Measurements from ENCODE around the gene DIABLO. TPM values are rescaled to one million over a fixed set of nuclear protein-coding genes. Genes with fewer than 3 reads are reported as not detected.
A peak's percentile ranks its signal among the peaks of the same experiment; 100 is the strongest.
"Not testable (repeated sequence)": the region's sequence is repeated elsewhere in the genome, so short reads cannot be mapped to it uniquely, and the experiment has no call there.

The DIABLO gene
- 55.3 TPM for total RNA-seq

DNA sequence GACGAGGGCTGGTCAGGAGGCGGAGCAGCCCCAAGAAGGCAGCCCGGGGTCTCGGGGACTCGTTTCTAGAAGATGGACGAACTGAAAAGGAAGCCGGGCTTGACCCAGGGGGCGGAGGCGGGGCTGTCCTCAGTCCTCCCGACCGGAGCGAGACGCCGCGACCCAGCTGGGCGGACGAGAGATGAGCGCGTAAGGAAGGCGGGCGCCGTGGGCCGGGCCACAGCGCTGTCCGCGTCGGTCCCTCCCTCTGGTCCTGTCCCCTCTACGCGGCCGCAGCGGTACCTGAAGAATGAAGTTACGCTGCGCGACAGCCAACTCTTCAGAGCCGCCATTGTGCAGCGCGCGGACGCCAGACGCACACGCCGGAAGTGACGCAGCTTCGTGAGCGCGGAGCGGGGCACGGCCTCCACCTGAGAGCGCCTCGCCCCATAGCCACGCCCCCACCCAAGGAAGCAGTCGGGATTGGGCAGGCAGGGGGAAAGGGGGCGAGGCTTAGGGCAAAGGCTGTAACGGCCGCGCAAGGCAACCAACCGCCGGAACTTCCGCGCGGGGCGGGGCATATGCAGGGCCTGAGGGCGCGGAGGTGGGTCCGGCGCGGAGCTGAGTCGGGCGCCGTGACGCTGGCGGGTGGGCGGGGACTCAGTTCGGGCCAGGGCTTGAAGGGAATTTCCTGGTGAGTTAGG is at the start of gene DIABLO:
TSS of gene DIABLO (minus strand) at position 370 of the 683 bp plus-strand sequence. CDS start at position 332, 38 bp downstream.
- peak; percentile 100 for DNase-seq

DNA sequence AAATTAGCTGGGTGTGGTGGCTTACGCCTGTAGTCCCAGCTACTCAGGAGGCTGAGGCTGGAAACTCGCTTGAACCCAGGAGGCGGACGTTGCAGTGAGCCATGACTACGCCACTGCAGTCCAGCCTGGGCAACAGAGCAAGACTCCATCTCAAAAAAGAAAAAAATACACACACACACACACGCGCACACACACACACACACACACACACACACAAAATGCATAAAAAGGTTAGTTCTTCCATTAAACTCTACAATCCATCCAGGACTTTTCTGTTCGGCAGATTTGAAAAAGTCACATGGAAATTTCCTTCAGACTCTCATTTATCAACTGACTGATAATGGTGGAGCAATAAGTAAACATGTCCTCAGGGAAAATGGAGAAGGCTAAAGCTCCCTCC is 49.6 kb upstream of the DIABLO start:
- no peak for DNase-seq

DNA sequence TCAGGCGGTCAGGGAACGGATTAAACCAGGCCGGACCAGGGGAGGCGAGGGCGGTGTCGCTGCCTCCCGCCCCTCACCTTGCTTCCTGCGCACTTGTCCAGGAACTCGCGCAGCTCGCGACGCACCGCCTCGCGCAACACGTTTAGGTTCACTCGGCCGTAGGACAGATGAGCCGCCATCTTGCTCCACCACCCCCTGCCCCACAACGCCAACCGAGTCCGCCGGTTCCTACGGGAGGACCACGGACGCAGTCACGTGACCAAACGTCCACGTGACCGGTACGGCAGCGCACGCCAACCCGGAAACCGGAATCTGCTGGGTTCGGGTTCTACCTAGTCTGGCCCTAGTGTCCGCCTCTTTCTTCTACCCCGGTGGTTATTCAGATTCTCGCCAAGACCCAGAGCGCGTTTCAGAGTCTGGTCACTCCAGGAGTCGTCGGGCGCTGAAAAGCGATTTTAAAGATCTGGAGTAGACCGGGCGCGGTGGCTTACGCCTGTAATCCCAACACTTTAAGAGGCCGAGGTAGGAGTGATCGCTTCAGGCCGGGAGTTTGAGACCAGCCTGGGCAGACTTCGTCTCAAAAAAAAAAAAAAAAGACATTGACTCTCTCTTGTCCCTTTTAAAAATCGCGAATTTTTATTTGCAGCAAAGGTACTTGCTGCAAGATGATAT is 40.5 kb upstream of the DIABLO start, which contains the start of gene VPS33A:
TSS of gene VPS33A (minus strand) at position 265 of the 672 bp plus-strand sequence. CDS start at position 179, 86 bp downstream.
- peak; percentile 98 for DNase-seq

DNA sequence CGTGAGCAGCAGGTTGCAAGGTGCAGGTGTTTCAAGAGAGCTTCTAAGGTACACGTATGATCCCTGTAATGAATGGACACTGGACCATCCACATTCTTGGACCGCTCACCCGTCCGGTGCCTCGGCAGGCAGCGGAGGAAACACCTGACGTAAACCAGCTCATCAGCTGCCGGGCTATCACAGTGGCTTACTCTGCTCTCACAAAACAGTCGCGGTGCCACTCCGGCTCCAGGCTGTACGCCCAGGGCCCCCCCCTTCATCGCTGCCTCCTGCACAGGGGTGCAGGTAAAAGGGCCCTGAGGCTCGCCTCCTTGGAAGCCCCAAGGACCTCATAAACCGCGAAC is 40.0 kb upstream of the DIABLO start:
- DNase-seq, result no peak

DNA sequence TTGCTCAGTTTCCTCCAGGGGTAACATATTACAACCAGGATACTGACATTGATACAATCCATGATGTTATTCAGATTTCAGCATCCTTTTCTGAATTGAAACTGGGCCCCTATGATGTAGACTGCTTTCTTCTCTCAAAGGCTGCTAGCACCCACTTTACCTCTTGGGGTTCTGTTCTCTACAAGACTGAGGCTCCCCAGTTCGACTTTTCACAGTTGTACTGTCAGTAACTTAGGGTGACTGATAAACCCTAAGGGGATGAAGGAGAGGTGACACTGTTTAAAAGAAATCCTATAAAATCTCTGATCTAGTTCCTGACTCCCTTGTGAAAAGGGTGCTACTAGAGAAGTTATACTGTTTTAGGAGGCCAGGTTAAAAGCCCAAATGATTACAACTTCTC is 39.6 kb upstream of the DIABLO start:
- no peak for DNase-seq

DNA sequence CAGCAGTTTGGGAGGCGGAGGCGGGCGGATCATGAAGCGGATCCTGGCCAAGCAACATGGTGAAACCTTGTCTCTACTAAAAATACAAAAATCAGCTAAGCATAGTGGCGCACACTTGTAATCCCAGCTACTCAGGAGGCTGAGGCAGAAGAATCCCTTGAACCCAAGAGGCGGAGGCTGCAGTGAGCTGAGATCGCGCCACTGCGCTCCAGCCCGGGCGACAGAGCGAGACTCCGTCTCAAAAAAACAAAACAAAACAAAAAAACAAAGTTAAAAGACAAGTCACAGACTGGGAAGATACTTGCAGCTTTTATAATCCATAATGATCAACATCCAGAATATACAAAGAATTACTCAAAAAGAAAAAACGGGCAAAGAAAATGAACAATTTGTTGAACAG is 34.9 kb upstream of the DIABLO start:
- DNase-seq, result not testable (repeated sequence)

DNA sequence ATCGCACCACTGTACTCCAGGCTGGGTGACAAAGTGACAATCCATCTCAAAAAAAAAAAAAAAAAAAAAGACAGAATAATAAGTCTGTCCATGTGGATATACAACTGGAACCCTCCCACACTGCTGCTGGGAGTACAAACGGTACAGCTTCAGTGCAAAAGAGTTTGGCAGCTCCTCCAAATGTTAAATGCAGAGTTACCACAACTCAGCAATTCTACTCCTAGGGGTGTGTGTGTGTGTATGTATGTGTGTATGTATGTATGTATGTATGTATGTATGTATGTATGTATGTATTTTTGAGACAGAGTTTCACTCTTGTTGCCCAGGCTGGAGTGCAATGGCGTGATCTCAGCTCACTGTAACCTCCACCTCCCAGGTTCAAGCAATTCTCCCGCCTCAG is 33.1 kb upstream of the DIABLO start:
- not testable (repeated sequence) for DNase-seq

DNA sequence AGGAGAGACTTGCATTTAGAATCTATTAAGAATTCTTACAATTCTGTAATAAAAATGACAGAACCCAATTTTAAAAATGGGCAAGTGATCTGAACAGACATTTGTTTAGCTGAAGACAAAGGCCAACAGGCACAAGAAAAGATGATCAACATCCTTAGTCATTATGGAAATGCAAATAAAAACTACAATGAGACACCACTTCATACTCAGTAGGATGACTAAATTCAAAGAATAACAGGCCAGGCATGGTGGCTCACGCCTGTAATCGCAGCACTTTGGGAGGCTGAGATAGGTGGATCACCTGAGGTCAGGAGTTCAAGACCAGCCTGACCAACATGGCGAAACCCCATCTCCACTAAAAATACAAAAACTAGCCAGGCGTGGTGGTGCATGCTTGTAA is 32.6 kb upstream of the DIABLO start:
- not testable (repeated sequence) for DNase-seq

DNA sequence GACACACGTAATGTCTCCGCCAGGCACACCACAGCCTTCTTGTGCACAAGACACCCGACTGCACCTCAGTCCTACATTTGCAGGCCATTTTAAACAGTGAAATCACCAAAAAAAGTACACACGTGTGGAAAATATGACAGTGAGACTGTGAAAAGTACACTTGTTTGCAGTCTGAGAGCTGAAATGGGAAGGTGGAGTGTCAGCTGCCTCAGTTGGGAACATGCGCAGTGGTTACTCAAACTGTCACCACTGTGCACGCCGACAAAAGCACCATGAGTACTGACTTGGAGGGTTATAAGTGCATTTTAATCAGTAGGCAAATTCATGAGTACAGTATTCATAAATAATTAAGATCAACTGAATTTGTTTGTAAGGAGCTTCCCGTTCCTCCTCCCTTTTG is 24.7 kb upstream of the DIABLO start:
- DNase-seq, result no peak

DNA sequence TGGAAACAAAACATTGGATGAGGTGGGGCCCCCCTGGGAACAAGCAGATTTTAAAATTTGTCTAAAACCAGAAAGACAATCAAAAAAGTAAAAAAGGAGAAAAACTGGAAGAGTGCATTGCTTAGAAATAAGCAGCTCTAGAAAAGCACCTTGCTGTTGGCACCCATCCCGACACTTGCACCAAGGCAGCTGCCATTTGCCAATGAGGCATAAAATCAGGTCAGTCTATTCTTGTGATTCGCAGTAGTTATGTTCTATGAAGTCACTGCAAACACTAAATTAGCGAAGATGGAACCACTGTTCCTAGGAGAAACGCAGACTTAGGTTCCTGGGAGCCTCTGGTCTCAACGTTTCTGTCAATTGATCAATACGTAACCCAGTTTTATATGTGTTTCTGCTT is 24.2 kb upstream of the DIABLO start:
- no peak for DNase-seq

DNA sequence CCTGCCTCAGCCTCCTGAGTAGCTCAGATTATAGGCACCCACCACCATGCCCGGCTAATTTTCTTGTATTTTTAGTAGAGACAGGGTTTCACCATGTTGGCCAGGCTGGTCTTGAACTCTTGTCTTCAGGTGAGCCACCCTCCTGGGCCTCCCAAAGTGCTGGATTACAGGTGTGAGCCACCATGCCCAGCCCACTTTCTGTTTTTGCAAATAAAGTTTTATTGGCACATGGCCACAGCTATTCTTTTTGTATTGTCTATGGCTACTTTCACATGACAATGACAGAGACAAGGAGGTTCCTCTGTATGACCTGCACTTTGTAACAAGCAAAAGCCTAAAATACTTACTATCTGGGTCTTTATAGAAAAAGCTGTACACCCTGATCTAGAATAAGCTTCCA is 19.7 kb upstream of the DIABLO start:
- DNase-seq, result no peak

DNA sequence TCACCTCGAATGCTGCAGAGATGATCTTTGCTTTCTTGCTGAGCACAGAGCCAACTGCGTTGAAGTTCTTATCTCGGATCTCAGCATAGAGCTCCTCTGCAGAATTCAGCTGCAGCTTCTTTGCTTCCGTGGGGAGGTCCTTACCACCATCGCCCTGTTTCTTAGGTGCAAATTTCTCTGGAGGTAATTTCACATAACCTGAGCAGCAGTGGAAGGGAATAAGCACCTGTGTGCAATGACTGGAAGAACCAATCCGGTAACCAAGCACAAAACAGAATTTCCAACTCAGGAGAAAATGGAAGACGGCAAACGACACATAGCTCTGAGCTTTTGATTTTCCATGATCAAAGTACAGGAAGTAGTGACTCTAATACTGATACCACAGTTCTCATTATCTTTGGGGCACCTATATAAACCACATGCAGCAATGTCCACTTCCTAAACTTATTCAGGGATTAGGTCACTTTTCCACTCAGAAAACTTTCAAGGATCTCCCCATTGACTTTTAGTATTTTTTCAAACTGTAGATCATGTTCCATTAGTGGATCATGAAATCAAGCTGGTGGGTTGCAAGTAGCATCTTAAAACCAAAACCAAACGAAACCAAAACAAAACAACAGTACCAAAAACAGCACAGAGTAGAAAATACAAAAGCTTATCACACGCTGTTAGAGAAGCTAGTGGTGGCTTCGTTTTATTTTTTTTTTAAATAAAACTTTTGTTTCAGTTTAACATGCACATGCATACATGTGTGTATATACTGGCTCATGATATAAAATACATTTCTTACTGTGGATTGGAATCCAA is 18.9 kb upstream of the DIABLO start:
- DNase-seq, result no peak

DNA sequence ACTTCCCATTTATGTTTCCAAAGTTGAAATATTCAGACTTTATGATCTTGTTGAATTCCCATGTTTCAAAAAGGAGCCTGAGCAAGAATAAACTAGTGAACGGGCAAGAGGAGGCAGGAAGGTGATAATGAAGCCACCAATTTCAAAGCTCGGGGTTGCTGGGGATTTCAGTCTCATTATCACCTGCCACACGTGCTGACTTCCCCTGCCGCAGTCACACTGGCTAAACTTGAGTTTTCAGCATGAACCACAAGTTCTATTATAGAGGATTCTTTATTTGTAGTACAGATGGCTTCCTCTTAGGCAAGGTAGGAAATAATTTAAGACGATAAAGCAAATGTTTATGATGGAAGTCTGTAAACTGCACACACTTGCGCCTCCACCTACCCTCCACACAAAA is 18.1 kb upstream of the DIABLO start:
- DNase-seq, result no peak

DNA sequence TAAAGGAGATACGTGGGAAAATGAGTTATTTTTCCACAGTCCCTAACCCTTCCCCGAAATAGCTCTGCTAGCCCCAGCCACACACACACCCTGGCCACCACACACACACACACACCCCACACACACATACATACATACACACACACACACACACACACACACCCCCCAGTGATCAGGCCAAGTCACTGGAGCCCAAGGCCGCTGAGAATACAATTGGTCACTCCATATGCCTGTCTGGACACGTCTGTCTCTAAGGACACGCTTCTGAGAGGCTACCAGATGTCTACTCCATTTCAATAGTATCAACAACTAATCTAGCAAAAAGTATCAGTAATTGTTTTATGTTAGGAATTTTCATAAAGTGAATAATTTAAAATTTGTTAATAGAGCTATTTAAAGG is 13.0 kb upstream of the DIABLO start:
- DNase-seq, result no peak

DNA sequence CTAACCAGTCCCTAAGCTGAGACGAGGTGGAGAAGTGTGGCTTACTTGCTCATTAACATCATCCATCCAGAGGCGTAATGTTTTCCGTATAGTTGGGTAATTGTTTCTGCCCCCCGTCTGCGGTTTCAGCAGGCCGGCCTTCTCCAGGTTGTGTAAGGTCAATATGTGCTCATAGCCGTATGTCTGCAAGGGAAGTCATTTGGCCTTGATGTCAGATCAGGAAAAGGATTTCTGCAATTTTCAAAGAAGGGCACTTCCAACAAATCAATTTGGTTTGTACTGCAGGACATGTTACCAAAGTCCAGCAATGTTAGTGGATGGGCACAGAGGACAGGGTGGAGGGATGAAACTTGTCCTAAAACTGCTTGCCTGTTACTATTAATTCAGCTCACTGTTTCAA is 9.9 kb upstream of the DIABLO start:
- DNase-seq, result no peak

DNA sequence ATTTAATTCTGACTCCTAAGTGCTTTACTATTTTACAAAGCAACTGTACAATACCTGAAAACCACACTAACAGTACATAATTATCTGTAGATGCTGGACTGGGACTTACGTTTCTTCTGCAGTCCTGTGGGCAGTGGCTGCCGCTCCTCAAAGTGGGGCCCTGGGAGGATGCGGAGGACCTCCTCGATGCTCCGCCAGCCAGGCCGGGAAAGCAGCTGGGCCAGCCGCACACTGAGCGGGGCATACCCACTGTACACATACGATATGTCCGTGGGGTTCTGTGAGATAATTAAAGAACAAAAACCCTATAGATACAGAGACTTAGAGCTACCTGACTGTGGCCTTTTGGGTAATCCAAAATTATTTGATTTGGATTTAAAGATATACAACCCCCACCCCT is 6.8 kb upstream of the DIABLO start:
- no peak for DNase-seq

DNA sequence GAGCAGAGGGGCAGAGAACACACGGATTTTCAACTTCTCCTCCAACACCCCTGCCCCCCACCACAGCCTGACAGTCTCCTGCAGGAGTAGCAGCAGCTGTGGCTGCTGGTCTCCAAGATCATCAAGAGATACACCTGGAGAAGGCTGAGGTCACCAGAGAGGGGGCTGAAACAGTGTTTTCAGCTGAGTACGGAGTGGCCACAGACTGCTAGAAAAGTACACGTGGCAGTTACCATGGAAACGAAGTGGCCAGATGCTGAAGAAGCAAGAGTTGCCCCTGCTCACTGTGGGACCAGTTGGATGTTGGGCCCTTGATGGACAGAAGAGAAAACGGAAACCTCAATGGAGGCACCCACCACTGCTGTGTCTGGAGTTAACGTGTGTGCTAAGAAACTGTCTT is 4.9 kb upstream of the DIABLO start:
- DNase-seq, result no peak

DNA sequence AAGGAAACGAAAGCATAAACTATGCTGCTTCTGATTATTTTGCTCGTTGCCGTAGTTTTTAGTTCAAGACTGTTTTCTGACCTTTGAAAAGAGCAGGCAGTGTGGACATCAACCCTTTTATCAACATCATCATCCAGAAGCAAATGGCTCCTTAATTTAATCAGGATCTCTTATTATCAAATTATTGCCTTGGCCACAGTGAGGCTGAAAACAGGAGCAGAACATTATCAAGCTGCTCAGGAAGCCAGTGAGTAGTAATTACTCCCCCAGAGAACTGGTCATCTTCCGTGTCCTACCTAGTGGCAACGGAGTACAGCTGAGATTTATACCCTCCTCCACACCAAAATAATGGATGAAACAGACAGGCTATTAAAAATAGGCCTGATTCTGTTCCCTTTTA is 2.2 kb upstream of the DIABLO start:
- no peak for DNase-seq

DNA sequence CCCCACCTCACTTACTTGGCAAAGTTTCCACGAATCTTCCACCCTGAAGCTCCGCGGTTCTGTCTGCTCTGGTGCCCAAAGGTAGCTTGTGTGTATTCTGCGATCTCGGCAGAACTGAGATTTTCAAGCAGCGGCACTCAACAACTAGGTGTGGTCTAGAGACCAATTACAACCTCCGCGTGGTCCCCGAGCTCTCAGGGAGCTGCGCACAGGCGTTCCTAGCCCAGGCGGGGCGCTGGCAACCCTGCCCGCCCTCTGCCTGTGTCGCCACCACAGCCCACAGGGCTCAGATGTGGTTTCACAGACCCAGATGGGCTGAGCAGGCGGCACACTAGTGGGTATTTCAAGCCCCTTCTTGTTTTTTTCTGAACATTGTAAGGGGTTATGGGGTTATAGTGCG is 1.5 kb upstream of the DIABLO start:
- DNase-seq, result no peak

DNA sequence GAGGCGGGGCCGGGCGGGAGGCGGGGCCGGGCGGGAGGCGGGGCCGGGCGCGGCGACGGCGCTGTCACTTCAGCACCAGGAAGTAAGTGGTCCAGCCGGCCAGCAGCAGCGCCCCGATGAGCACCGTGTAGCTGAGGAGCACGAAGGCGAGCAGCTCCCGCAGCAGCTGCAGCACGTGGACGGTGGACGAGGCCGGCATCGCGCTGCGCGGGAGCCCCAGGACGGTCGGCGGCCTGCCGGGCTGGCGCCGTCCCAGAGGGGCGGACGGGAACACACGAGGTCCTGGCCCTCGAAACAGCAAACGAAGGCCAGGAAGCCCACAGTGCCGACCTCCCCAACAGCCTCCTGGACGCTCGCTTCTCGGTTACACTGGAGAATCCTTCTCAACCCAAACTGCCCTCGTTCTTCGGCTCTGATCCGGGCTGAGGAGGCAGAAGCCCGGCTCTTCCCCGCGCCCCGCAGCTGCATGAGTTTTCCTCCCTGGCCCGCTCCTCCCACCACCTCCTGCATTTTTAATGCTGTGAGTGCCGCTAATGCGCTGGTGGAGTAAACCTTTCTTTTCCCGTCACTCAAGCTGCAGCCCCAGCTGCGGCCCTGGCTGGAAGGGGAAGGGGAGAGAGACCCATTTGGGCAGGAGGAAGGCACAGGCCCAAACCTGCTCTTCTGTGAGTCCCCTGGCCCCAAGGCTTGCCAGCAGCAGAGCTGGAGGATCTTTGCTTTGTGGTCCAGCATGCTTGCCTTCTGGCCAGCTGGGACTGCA is 694 bp upstream of the DIABLO start:
- DNase-seq, result no peak

DNA sequence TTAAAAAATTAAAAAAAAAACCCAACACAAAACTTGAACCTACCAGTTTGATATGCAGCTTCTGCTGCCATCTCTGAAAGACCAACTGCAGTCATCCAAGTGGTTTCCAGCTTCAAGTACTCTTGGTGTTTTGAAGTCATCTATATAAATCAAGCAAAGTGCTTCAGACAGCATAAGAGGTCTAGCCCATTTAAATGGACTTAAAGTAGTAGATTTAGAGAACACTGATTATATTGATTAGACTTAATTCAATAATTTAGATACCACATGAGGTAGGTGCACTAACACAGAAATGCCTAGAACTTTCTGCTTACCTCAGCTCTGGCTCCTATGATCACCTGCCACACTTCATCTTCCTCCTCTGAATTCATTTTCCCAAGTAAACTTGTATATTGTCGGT is 9.4 kb downstream of the DIABLO start:
- no peak for DNase-seq

DNA sequence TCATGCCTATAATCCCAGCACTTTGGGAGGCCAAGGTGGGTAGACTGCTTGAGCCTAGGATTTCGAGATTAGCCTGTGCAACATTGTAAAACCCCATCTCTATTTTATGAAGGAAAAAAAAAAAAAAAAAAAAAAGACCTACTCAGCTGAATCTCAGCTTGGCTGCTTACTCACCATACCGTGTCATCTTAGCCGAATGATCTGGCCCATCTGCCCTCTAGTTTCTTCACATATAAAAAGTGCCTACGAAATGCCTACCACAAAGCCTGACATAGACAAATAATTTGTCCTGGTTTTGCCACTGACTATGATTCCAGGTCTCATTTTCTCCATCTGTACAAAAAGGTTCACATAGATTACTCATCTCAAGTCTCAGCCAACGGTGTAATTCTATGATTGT is 10.1 kb downstream of the DIABLO start:
- DNase-seq, result no peak

Measured in tongue (tissue), 2 donors.